PFSK-1 (cell line): ENCODE results near the gene KANSL1L.

Experiments
- FOXP2 ChIP-seq: optimal IDR thresholded peaks from 2 replicates; pipeline ENCODE3; 2011; ENCODE audit warnings: borderline replicate concordance, control low read depth, inconsistent platforms; ENCODE audit not compliant: insufficient read depth; ENCODE audit errors: extremely low read length, extremely low read depth
- POLR2AphosphoS5 ChIP-seq: IDR thresholded peaks from 2 replicates; pipeline ENCODE4 v1.6.1; 2012; ENCODE audit warnings: low read depth, mild to moderate bottlenecking, control low read depth, low read length, moderate library complexity
- REST ChIP-seq, 2 experiments: IDR thresholded peaks; 2 replicates each; pipeline versions ENCODE4 v1.6.1 to v1.8.0; 2011 to 2012; ENCODE audit warnings: low read depth in 2 of 2, low read length in 2 of 2, control low read depth in 1 of 2, inconsistent platforms in 1 of 2, mild to moderate bottlenecking in 1 of 2, moderate library complexity in 1 of 2; ENCODE audit not compliant: insufficient read depth in 1 of 2
- SIN3A ChIP-seq: IDR thresholded peaks from 2 replicates; pipeline ENCODE4 v1.6.1; 2012; ENCODE audit warnings: mild to moderate bottlenecking, low read length, moderate library complexity, borderline replicate concordance; ENCODE audit not compliant: insufficient read depth
- TAF1 ChIP-seq: IDR thresholded peaks from 2 replicates; pipeline ENCODE4 v1.6.1; 2012; ENCODE audit warnings: low read length, control low read depth, borderline replicate concordance; ENCODE audit not compliant: insufficient read depth

GRCh38 chr2:210034087-210034683 lies 137.0 kb downstream of the KANSL1L start:
- TF ChIP-seq TAF1 (no peak), POLR2AphosphoS5 (peak; percentile 36; the same call in 1 of the 2 replicates), REST (IDR thresholded peaks at IDR 0.05; ENCODE audit: insufficient read depth in 1 of 2, low read depth in 2 of 2, low read length in 2 of 2) (no peak), SIN3A (no peak), FOXP2 (no peak)
